Hepatocyte (in vitro differentiated cells): ENCODE data around the gene AMOTL1. TPM values are rescaled to one million over a fixed set of nuclear protein-coding genes. Genes with fewer than 3 reads are reported as not detected.
A peak's percentile ranks its signal among the peaks of the same experiment; 100 is the strongest.

Experiments
- DNase-seq: peaks from one replicate; pipeline ENCODE4 v3.0.0-alpha.2; 2016; ENCODE audit warnings: low spot score
- H2AFZ ChIP-seq: fragments of 200-600 bp; sonication (generic); 2 replicates; pipeline ENCODE4 v1.6.0; 2016; ENCODE audit warnings: antibody characterized with exemption, mild to moderate bottlenecking
- H3K27ac ChIP-seq: fragments of 200-600 bp; sonication (generic); 2 replicates; pipeline ENCODE4 v1.5.1; 2016; ENCODE audit warnings: mild to moderate bottlenecking
- H3K27me3 ChIP-seq: fragments of 200-600 bp; sonication (generic); 2 replicates; pipeline ENCODE4 v1.6.1; 2016
- H3K36me3 ChIP-seq: fragments of 200-600 bp; sonication (generic); replicated peaks from 2 replicates; pipeline ENCODE4 v1.5.1; 2016; ENCODE audit warnings: low read depth; ENCODE audit not compliant: insufficient read depth
- H3K4me1 ChIP-seq: fragments of 200-600 bp; sonication (generic); 2 replicates; pipeline ENCODE4 v1.5.1; 2016; ENCODE audit warnings: mild to moderate bottlenecking, moderate library complexity; ENCODE audit not compliant: insufficient read depth
- H3K4me2 ChIP-seq: fragments of 200-600 bp; sonication (generic); 2 replicates; pipeline ENCODE4 v1.6.0; 2016
- H3K4me3 ChIP-seq: fragments of 200-600 bp; sonication (generic); 2 replicates; pipeline ENCODE4 v1.5.1; 2016; ENCODE audit warnings: mild to moderate bottlenecking
- H3K79me2 ChIP-seq: fragments of 200-600 bp; sonication (generic); 2 replicates; pipeline ENCODE4 v1.6.0; 2017; ENCODE audit warnings: mild to moderate bottlenecking
- H3K9me2 ChIP-seq: fragments of 200-600 bp; sonication (generic); replicated peaks from 2 replicates; pipeline ENCODE4 v1.6.0; 2017; ENCODE audit warnings: mild to moderate bottlenecking; ENCODE audit not compliant: insufficient read depth
- H3K9me3 ChIP-seq: fragments of 200-600 bp; sonication (generic); 2 replicates; pipeline ENCODE4 v1.5.1; 2016; ENCODE audit warnings: low read depth, mild to moderate bottlenecking
- H4K20me1 ChIP-seq: fragments of 200-600 bp; sonication (generic); 2 replicates; pipeline ENCODE4 v1.6.0; 2016; ENCODE audit warnings: mild to moderate bottlenecking; ENCODE audit not compliant: insufficient read depth, poor library complexity, severe bottlenecking
- CTCF ChIP-seq: fragments of 200-600 bp; sonication (generic); IDR thresholded peaks from 2 replicates; pipeline ENCODE4 v1.5.1; 2016; ENCODE audit warnings: antibody characterized with exemption, mild to moderate bottlenecking; ENCODE audit not compliant: poor library complexity
- EZH2 ChIP-seq: fragments of 200-600 bp; sonication (generic); IDR thresholded peaks from 2 replicates; pipeline ENCODE4 v1.6.1; 2016; ENCODE audit warnings: antibody characterized with exemption, mild to moderate bottlenecking, borderline replicate concordance
- EZH2phosphoT487 ChIP-seq: fragments of 200-600 bp; sonication (generic); IDR thresholded peaks from one replicate; pipeline ENCODE4 v1.6.1; 2018; ENCODE audit warnings: antibody characterized with exemption, mild to moderate bottlenecking, low read depth, moderate library complexity; ENCODE audit not compliant: unreplicated experiment, severe bottlenecking
- WGBS: methylation state at CpG from one replicate; pipeline ENCODE4 v1.1.6; 2016; ENCODE audit warnings: low lambda C conversion rate; ENCODE audit errors: missing lambda C conversion rate; 5-methylcytosine and 5-hydroxymethylcytosine counted together
- polyA plus RNA-seq: library from polyadenylated mRNA; unstranded; fragments of >200 nt; fragmentation: Nextera tagmentation; extraction: Ambion mirVana; gene quantifications from 2 replicates; pipeline ENCODE4 v1.2.1, GENCODE V29; 2016
- total RNA-seq: library from RNA; depleted of rRNA; stranded (reverse); fragments of >200 nt; gene quantifications from 2 replicates; pipeline ENCODE4 v1.2.3, GENCODE V29; 2014

The AMOTL1 gene
- total and polyA plus RNA-seq, 2 experiments from 2014 or later: 23.8 to 57.7 TPM

GRCh38 chr11:94799726-94800125 is 31.6 kb downstream of the AMOTL1 start:
- Histone ChIP-seq H3K79me2 (peaks cover 95% of the 10 kb centered on the region), H3K9me2 (no peaks in the 10 kb centered on the region), H3K4me2 (no peak overlapping the region), H3K27me3 (no peaks in the 10 kb centered on the region), H3K36me3 (no peaks in the 10 kb centered on the region), H4K20me1 (peaks cover 31% of the 10 kb centered on the region), H3K4me1 (peaks cover 8% of the 10 kb centered on the region), H3K4me3 (no peak overlapping the region), H3K9me3 (no peaks in the 10 kb centered on the region), H2AFZ (no peak overlapping the region), H3K27ac (peak overlapping the region; percentile 17)
- 96% methylated on average over 17 of the region's 17 CpGs for WGBS
- DNase-seq: no peak
- TF ChIP-seq EZH2phosphoT487: no peak
- no peak for TF ChIP-seq EZH2
- TF ChIP-seq CTCF: no peak

GRCh38 chr11:94800414-94800813 is 32.3 kb downstream of the AMOTL1 start:
- WGBS: 64% methylated on average over 1 of the region's 1 CpG
- no peak overlapping the region for H3K4me2 ChIP-seq
- DNase-seq: peak; percentile 52
- H3K4me3 ChIP-seq: no peak overlapping the region
- H3K79me2 ChIP-seq: peaks cover 95% of the 10 kb centered on the region
- peak overlapping the region; percentile 73 for H3K27ac ChIP-seq
- H3K36me3 ChIP-seq: no peaks in the 10 kb centered on the region
- no peaks in the 10 kb centered on the region for H3K27me3 ChIP-seq
- no peaks in the 10 kb centered on the region for H3K9me2 ChIP-seq
- no peak overlapping the region for H2AFZ ChIP-seq
- no peaks in the 10 kb centered on the region for H3K9me3 ChIP-seq
- peaks cover 24% of the 10 kb centered on the region for H4K20me1 ChIP-seq
- peaks cover 2% of the 10 kb centered on the region for H3K4me1 ChIP-seq
- TF ChIP-seq EZH2 (no peak), CTCF (no peak), EZH2phosphoT487 (no peak)

- DNase-seq: no peak
- WGBS: 98% methylated on average over 4 of the region's 4 CpGs
- Histone ChIP-seq H2AFZ (no peak overlapping the region), H3K36me3 (no peaks in the 10 kb centered on the region), H3K4me2 (no peak overlapping the region), H3K9me3 (no peaks in the 10 kb centered on the region), H3K27ac (no peak overlapping the region), H3K9me2 (no peaks in the 10 kb centered on the region), H3K27me3 (no peaks in the 10 kb centered on the region), H4K20me1 (peaks cover 19% of the 10 kb centered on the region), H3K4me3 (no peak overlapping the region), H3K4me1 (peaks cover 12% of the 10 kb centered on the region), H3K79me2 (peaks cover 95% of the 10 kb centered on the region)
- TF ChIP-seq EZH2: no peak
- TF ChIP-seq CTCF: no peak
- no peak for TF ChIP-seq EZH2phosphoT487
Observed at GRCh38 chr11:94801866-94802460, 33.8 kb downstream of the AMOTL1 start.
